GM19239 (cell line): ENCODE data around the gene USP6.
"Not testable (repeated sequence)": the region's sequence is repeated elsewhere in the genome, so short reads cannot be mapped to it uniquely, and the experiment has no call there.

Experiments used
- DNase-seq: peaks from one replicate; pipeline ENCODE4 v3.0.0; 2011; ENCODE audit warnings: low spot score; ENCODE audit not compliant: insufficient read length
- FAIRE-seq: peaks from 2 replicates; lab custom pipeline; 2011; peaks lifted over from hg19 to GRCh38; lab: Jason Lieb, UNC

Gene USP6

DNA sequence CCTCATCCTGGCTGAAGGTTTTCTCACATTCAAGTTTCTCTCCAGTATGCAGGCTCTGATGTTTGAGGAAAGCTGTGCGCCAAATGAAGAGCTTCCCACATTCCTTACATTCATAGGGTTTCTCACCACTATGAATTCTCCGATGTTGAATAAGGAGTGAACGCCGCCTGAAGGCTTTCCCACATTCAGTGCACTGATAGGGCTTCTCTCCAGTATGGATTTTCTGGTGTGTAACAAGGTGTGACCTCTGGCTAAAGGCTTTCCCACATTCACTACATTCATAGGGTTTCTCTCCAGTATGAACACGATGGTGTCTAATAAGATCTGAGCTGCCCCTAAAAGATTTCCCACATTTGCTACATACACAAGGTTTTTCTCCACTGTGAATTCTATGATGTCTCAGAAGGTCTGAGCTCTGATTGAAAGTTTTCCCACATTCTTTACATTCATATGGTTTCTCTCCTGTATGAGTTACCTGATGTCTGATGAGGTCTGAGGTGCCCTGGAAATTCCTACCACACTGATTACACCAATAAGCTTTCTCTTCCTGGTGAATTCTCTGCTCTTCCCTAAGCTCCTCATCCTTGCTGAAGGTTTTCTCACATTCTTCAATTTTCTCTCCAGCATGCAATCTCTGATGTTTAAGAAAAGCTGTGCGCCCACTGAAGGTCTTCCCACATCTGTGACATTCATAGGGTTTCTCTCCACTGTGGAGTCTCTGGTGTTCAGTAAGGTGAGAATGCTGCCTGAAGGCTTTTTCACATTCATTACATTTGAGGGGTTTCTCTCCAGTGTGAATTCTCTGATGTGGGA, 67.0 kb downstream of the USP6 start:
- no peak for DNase-seq

DNA sequence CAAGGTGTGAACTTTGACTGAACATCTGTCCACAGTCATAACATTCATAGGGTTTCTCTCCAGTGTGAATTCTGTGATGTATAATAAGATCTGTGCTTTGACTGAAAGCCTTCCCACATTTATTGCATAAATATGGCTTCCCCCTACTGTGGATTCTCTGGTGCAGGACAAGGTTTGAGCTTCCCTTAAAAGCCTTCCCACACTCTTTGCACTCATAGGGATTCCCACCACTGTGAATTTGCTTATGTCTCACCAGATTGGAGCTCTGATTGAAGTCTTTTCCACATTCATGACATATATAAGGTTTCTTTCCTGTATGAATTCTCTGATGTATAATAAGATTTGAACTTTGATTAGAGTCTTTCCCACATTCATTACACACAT, 67.6 kb downstream of the USP6 start:
- DNase-seq, result no peak
- FAIRE-seq, result no peak

More for the DNA sequence above, 67.0 kb downstream of the USP6 start:
- FAIRE-seq, result no peak

DNA sequence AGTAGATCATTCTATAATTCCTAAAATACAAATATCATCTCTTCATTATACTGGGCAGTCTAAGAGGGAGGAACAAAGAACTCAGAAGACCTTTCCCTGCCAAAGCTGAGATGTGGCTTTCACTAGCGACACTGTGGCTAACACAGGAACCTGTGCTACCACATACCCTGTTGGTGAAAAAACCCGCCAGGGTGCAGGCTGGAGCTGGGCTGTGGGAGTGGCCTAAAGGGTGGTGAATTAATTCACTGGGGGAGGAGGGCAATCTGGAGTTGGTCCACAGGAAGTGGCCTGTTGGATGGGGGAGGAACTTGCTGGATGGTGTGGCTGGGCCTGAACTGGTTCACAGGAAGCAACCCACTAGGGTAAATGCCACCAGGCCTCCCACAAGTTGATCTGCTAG, 68.5 kb downstream of the USP6 start:
- DNase-seq (no peak), FAIRE-seq (no peak)

DNA sequence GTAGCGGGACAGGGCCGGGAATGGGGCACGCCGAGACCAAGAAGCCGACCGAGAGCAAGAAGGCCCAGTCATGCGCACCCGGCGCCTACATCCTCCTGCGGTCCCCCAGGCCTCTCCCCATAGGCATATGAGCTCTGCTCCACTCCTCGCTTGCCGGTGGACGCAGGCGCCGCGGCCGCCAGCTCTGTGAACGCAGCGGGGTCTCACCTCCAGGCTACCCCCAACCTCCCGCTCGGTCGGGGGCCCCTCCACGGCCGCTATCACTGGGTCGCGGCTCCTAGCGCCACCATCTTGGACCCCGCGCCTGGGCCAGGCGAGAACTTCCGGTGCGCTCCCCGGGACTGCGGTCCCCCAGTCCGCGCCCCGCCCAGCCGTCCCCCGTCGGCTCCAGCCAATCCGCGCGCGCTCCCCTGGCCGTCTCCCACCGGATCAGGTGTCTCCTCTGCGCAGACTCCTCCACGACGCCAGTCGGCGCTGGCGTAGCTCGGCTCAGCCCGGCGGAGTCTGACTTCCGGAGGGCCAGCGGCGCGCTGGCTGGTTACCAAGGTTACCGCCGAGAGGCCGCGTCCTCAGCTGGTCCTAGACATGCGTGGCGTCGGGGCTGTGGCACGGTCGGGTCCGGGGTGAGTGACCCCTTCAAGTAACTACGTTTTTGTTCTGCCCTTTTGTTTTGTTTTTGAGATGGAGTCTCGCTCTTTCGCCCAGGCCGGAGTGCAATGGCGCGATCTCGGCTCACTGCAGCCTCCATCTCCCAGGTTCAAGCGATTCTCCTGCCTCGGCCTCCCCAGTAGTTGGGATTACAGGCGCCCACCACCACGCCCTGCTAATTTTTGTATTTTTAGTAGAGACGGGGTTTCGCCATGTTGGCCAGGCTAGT, 75.9 kb downstream of the USP6 start, which contains the start of gene ZNF594:
Gene ZNF594 (minus strand): TSS at position 328 of the 877 bp plus-strand sequence. CDS start 7,612 bp downstream, outside the sequence.
- DNase-seq (peak; percentile 93), FAIRE-seq (peak; percentile 84)

DNA sequence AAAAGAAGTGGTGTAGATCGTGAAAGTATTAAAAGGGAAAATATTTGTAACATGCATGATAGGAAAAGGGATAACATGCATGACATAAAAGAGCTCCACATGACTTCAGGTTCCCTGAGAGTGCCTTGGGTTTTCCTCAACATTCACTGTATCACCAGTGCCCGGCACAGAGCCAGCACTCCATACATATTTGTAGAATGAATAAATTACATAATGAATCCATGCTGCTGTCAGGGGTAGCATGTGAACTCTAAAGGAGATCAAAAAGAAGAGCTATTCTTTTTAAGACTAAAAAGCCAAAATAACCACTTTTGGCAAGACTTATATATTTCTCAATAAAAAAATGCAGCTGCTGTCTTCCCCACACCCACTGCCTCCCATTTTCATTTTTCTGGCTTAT, 78.5 kb downstream of the USP6 start:
- FAIRE-seq, result no peak
- DNase-seq, result no peak

DNA sequence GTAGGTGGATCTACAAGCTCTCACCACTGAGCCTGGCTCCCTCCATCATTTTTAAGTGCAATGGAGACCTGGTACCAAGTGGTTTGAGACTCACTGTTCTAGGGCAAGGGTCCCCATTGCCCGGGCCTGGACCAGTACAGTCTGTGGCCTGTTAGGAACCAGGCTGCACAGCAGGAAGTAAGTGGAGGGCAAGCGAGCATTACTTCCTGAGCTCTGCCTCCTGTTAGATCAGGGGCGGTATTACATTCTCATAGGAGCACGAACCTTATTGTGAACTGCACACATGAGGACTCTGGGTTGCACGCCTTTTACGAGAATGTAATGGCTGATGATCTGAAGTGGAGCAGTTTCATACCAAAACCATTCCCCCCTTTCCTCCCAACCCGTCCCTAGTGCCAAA, 82.6 kb downstream of the USP6 start:
- FAIRE-seq, result peak; percentile 83
- DNase-seq, result no peak

DNA sequence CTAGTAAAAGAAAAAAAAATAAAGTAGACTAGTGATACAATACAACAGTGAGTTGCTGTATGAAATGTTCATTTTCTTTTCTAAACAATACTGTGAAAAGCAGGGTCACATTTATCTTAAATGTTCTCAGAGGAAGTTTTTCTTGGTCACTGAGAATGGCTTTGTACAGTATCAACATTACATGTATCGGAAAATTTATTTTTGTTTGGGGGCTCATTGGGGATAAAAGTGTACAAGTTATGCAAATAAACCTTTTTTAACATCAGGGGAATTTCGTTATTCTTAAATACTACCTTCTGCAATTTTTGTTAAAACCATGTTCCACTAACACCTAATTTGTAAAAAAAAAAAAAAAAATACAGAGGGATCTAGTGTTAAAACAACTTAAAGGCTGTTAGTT, 84.5 kb downstream of the USP6 start:
- FAIRE-seq (peak; percentile 55), DNase-seq (no peak)

DNA sequence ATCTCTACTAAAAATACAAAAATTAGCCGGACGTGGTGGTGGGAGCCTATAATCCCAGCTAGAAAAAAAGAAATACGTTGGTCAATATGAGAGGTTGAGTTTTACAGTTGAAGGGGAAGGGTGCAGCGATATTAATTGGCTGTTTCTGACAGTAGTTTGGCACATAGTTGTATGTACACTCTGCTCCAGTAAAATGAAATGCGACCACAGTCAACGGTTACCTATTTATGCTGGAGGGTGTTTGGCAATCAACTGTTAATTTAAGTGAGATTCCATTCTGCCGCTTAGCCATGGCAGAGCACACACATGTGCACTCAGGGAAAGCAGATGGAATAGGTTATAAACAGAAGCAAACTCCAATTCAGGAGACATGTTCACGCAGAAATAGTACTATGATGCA, 85.2 kb downstream of the USP6 start:
- FAIRE-seq (no peak), DNase-seq (no peak)

DNA sequence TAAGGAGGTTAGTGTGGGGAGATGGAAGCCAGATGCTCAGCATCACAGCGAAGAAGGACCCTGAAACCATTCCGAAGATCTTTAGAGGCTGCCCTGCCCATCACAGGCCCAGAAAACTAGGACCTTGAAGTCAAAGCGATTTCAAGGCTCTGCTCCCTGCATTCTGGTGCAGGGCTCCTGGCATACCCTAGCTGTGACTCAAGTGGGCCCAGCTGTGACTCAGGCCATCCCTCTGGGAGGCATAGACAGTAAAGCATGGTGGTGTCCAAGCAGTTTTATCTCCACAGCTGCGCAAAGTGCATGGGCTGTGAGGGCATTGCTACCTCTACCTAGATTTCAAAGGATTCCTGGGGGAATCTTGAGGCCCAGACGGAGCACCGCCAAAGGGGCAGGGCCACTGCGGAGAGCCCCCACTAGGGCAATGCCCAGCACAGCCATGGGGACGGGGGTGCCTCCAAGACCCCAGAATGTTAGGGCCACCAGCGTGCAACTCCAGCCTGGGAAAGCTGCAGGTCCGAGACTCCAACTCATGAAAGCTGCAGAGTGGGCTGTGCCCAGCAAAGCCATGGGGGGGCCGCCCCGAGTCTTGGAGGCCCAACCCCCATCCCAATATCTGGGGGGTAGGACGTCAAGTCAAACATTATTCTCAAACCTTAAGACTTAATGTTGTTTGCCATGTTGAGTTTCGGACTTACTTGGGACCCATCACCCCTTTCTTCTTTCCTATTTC, 87.5 kb downstream of the USP6 start:
- FAIRE-seq, result no peak
- no peak for DNase-seq

DNA sequence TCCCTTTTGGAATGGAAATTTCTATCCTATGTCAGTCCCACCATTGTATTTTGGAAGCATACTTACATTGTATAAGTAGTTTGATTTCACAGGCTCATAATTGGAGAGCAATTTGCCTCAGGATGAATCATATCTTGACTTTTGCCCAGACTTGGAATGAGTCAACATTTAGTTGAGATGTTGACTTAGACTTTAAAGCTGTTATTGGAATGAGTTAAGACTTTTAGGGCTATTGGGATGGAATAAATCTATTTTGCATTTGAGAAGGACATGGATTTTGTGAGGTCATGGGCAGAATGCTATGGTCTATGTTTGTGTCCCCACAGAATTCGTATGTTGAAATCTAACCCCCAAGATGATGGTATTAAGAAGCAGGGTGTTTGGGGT, 88.1 kb downstream of the USP6 start:
- DNase-seq (no peak), FAIRE-seq (no peak)

DNA sequence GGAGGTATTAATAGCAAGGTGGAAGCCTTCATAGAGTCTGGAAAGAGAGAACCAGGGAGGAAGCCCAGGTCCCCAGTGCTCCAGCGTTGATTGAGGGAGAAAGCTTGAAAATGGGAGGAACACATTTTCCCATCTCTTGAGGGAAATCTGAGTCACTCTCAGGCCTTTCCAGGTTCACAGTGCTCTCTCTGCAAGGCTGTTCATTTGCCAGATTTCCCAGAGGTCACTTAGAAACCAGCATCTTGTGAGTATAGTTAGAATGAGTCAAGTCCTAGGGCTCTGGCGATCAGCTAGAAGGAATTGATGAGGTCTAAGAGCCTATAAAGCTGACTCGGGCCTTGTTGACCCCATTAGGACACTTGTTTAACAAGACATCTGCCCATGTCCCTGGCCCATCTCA, 93.6 kb downstream of the USP6 start:
- FAIRE-seq (no peak), DNase-seq (no peak)

DNA sequence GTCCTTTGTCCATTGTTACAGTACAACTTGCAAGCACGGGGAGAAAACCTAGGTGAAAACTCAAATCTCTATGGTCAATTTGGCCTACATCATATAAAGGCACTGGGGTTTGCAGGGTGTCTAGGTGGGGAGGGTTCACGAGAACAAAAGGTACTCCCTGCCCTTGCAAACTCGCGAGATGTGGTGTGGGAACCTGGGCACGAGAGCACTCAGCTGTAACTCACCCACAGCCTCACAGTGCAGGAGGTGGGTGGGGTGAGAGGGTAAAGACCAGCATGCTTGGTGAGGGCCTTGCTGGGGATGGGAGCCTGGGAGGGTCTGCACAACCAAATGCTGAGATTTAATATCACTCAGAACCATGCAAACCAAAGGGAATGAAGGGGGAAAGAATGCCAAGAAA, 94.3 kb downstream of the USP6 start:
- FAIRE-seq (peak; percentile 93), DNase-seq (no peak)

DNA sequence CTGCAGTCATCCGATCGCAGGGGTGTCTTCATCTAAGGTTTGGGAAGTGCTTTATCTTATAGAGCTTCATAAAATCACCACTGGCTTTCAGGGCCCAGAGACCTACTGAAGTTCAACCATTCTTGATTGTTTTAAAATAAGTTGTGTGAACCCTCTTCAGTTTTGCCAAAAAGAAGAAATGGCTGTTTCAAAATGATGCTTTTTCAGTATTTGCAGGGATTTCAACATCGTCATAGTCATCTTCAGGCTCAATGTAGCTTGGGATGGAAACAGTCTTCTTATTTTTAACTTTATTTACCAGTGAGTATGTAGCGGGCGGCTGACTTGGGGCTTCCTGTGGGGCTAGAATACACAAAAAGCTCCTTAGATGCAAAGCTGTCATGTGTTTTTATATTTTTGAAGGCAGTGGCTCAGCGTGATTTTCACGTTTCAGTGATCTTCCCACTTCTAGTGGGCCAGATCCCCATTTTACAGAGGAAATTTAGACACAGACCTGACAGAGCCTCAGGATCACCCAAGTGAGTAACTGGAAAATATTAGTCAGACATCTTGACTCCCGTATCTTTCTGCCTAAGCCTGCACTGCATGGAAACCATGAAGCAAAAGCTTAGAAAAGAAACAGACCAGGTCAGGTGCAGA, 94.9 kb downstream of the USP6 start:
- no peak for DNase-seq
- FAIRE-seq, result no peak

DNA sequence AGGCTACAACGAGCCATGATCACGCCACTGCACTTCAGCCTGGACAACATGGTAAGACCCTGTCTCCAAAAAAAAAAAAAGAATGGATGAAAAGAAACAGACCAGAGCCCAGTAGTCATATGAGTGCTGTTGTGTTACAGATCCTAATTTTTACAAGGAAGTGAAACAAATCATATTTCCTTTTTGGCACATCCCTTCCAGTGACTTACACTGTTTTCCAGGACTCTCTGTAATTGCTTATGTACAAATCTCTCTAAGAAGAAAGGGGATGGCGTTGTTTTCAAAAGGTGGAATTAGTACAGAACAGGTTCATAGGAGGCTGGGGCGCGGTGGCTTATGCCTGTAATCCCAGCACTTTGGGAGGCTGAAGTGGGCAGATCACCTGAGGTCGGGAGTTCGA, 95.6 kb downstream of the USP6 start:
- FAIRE-seq (no peak), DNase-seq (no peak)

DNA sequence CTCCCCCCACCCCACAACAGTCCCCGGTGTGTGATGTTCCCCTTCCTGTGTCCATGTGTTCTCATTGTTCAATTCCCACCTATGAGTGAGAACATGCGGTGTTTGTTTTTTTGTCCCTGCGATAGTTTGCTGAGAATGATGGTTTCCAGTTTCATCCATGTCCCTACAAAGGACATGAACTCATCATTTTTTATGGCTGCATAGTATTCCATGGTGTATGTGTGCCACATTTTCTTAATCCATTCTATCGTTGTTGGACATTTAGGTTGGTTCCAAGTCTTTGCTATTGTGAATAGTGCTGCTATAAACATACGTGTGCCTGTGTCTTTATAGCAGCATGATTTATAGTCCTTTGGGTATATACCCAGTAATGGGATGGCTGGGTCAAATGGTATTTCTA, 101.7 kb downstream of the USP6 start:
- FAIRE-seq, result not testable (repeated sequence)

DNA sequence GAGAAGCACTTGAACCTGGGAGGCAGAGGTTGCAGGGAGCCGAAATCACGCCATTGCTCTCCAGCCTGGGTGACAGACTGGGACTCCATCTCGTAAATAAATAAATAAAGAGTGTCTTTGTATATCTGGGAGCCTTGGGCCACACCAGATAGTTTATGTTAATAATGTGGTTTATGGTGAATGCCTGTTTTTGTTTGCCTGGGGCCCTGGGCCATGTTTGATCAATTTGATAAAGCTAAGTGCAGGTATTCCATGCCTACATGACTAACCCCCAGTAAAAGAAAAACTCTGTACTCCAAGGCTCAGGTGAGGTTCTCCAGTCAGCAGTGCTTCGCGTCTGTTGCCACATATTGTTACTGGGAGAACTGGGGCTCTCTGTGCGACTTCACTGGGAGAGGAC, 103.7 kb downstream of the USP6 start:
- FAIRE-seq (no peak), DNase-seq (no peak)

More for the DNA sequence above, 101.7 kb downstream of the USP6 start:
- DNase-seq, result not testable (repeated sequence)

DNA sequence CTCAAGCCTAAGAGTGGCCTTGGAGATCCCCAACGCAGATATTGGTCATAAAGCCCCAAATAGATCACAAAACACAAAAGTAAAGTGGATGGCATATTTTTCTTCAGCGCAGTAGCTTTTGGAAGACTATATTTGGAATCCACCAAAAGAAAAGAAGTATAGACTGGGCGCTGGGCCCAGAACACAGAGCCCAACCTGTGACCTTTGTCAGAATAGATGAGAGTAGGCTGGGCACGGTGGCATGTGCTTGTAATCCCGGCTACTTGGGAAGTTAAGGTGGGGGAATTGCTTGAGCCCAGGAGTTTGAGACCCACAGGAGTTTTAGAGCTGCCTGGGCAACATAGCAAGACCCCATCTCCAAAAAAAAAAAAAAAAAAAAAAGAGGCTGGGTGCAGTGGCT, 104.2 kb downstream of the USP6 start:
- DNase-seq (no peak), FAIRE-seq (peak; percentile 26)

DNA sequence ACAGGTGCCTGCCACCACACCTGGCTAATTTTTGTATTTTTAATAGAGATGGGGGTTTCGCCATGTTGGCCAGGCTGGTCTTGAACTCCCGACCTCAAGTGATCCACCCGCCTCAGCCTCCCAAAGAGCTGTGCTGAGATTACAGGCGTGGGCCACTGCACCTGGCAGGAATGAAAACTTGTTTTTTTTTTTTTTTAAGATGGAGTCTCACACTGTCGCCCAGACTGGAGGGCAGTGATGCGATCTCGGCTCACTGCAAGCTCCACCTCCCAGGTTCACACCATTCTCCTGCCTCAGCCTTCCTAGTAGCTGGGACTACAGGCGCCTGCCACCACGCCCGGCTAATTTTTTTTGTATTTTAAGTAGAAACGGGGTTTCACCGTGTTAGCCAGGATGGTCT, 106.1 kb downstream of the USP6 start:
- FAIRE-seq, result peak; percentile 79
- not testable (repeated sequence) for DNase-seq
